Neural progenitor cell (in vitro differentiated cells): ENCODE measurements around the gene KRTAP3-3.

Source experiments
- EZH2 ChIP-seq: fragments of 200-600 bp; sonication (generic); IDR thresholded peaks from 2 replicates; pipeline ENCODE4 v1.6.1; 2017; ENCODE audit warnings: antibody characterized with exemption, mild to moderate bottlenecking, moderate library complexity
- TF ChIP-seq, protein P1 (sequence below): fragments of 200-600 bp; sonication (generic); IDR thresholded peaks from 2 replicates; pipeline ENCODE4 v1.5.1; 2017; ENCODE audit warnings: antibody characterized with exemption, mild to moderate bottlenecking

DNA sequence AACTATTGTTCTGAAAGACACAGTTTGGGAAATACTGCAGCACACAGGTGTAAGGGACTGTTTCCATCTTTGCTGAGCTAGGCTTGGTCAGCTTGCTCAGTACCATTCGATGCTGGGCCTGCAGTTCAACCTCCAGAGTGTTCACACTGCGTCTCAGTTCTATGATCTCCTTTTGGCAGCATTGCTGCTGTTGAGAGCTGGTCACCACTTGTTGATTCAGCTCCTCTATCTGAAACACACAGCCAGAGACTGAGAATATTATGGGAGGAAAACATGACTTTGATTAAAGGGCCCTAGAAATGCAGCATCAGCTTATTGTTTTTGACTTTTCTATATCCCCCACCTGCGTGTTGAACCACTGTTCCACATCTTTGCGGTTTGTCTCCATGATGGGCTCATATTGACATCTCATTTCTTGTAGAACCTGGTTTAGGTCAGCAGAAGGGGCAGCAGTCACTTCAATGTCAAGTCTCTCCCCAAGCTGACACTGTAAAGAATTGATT lies 31.9 kb downstream of the KRTAP3-3 start:
- TF ChIP-seq, protein P1, sequence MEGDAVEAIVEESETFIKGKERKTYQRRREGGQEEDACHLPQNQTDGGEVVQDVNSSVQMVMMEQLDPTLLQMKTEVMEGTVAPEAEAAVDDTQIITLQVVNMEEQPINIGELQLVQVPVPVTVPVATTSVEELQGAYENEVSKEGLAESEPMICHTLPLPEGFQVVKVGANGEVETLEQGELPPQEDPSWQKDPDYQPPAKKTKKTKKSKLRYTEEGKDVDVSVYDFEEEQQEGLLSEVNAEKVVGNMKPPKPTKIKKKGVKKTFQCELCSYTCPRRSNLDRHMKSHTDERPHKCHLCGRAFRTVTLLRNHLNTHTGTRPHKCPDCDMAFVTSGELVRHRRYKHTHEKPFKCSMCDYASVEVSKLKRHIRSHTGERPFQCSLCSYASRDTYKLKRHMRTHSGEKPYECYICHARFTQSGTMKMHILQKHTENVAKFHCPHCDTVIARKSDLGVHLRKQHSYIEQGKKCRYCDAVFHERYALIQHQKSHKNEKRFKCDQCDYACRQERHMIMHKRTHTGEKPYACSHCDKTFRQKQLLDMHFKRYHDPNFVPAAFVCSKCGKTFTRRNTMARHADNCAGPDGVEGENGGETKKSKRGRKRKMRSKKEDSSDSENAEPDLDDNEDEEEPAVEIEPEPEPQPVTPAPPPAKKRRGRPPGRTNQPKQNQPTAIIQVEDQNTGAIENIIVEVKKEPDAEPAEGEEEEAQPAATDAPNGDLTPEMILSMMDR, result no peak
- TF ChIP-seq EZH2, result no peak
